ENCODE data around the gene BCLAF3.

The BCLAF3 gene

GRCh38 chrX:20015422-20015821 is 24.6 kb upstream of the BCLAF3 start:
- no peaks in the 10 kb centered on the region; the same call in 1 of the 2 replicates for H3K9me3 ChIP-seq (ENCODE audit: control insufficient read depth, insufficient read depth, low read depth, low read length)
- H3K27ac ChIP-seq (ENCODE audit: extremely low read depth, low read depth, low read length): no peak overlapping the region
- H3K4me3 ChIP-seq (ENCODE audit: low read depth, low read length): no peak overlapping the region
- peaks cover 0 to 12% of the 10 kb centered on the region in 2 experiments; a peak in 1 of 3 replicates for H3K36me3 ChIP-seq (ENCODE audit: control insufficient read depth in 2 of 2, insufficient read depth in 1 of 2, low read length in 2 of 2)
- ChIA-PET CTCF (no interaction called here), POLR2A (no interaction called here)
- TF ChIP-seq ZXDB (tag by site-specific recombination; IDR thresholded peaks at IDR 0.05) (no peak), ZNF354C (tag by site-specific recombination; IDR thresholded peaks at IDR 0.05; ENCODE audit: borderline replicate concordance, low read depth) (no peak), ZNF521 (tag by site-specific recombination; IDR thresholded peaks at IDR 0.05) (no peak), ZNF133 (tag by site-specific recombination; IDR thresholded peaks at IDR 0.05) (no peak), ZSCAN23 (tag by site-specific recombination; IDR thresholded peaks at IDR 0.05) (no peak), ZNF132 (tag by site-specific recombination; IDR thresholded peaks at IDR 0.05; ENCODE audit: borderline replicate concordance) (no peak), SP3 (tag by site-specific recombination; IDR thresholded peaks at IDR 0.05) (no peak), ZNF24 (tag by site-specific recombination; IDR thresholded peaks at IDR 0.05) (no peak), ZNF624 (tag by site-specific recombination; IDR thresholded peaks at IDR 0.05) (no peak), TCF7L2 (IDR thresholded peaks at IDR 0.05; ENCODE audit: borderline replicate concordance, low read depth, low read length) (no peak), ZNF514 (tag by site-specific recombination; IDR thresholded peaks at IDR 0.05) (no peak)
- TF ChIP-seq, protein P1, sequence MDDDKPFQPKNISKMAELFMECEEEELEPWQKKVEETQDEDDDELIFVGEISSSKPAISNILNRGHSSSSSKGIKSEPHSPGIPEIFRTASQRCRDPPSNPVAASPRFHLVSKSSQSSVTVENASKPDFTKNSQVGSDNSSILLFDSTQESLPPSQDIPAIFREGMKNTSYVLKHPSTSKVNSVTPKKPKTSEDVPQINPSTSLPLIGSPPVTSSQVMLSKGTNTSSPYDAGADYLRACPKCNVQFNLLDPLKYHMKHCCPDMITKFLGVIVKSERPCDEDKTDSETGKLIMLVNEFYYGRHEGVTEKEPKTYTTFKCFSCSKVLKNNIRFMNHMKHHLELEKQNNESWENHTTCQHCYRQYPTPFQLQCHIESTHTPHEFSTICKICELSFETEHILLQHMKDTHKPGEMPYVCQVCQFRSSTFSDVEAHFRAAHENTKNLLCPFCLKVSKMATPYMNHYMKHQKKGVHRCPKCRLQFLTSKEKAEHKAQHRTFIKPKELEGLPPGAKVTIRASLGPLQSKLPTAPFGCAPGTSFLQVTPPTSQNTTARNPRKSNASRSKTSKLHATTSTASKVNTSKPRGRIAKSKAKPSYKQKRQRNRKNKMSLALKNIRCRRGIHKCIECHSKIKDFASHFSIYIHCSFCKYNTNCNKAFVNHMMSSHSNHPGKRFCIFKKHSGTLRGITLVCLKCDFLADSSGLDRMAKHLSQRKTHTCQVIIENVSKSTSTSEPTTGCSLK (tag by site-specific recombination; IDR thresholded peaks at IDR 0.05): no peak
- TF ChIP-seq, protein P2, sequence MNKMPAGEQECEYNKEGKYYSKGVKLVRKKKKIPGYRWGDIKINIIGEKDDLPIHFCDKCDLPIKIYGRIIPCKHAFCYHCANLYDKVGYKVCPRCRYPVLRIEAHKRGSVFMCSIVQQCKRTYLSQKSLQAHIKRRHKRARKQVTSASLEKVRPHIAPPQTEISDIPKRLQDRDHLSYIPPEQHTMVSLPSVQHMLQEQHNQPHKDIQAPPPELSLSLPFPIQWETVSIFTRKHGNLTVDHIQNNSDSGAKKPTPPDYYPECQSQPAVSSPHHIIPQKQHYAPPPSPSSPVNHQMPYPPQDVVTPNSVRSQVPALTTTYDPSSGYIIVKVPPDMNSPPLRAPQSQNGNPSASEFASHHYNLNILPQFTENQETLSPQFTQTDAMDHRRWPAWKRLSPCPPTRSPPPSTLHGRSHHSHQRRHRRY (tag by site-specific recombination; IDR thresholded peaks at IDR 0.05): no peak
- TF ChIP-seq, protein P3, sequence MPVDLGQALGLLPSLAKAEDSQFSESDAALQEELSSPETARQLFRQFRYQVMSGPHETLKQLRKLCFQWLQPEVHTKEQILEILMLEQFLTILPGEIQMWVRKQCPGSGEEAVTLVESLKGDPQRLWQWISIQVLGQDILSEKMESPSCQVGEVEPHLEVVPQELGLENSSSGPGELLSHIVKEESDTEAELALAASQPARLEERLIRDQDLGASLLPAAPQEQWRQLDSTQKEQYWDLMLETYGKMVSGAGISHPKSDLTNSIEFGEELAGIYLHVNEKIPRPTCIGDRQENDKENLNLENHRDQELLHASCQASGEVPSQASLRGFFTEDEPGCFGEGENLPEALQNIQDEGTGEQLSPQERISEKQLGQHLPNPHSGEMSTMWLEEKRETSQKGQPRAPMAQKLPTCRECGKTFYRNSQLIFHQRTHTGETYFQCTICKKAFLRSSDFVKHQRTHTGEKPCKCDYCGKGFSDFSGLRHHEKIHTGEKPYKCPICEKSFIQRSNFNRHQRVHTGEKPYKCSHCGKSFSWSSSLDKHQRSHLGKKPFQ (tag by site-specific recombination; IDR thresholded peaks at IDR 0.05): no peak
- TF ChIP-seq, protein P4, sequence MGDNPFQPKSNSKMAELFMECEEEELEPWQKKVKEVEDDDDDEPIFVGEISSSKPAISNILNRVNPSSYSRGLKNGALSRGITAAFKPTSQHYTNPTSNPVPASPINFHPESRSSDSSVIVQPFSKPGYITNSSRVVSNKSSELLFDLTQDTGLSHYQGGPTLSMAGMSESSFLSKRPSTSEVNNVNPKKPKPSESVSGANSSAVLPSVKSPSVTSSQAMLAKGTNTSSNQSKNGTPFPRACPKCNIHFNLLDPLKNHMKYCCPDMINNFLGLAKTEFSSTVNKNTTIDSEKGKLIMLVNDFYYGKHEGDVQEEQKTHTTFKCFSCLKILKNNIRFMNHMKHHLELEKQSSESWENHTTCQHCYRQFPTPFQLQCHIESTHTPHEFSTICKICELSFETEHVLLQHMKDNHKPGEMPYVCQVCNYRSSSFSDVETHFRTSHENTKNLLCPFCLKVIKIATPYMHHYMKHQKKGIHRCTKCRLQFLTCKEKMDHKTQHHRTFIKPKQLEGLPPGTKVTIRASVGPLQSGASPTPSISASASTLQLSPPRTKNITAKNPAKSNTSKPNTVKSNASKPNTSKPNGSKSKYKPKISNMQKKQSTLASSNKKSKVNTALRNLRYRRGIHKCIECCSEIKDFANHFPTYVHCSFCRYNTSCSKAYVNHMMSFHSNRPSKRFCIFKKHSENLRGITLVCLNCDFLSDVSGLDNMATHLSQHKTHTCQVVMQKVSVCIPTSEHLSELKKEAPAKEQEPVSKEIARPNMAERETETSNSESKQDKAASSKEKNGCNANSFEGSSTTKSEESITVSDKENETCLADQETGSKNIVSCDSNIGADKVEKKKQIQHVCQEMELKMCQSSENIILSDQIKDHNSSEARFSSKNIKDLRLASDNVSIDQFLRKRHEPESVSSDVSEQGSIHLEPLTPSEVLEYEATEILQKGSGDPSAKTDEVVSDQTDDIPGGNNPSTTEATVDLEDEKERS (tag by site-specific recombination; IDR thresholded peaks at IDR 0.05): no peak
- H3K4me1 ChIP-seq (ENCODE audit: control insufficient read depth, insufficient read depth, low read length): no peaks in the 10 kb centered on the region

DNA sequence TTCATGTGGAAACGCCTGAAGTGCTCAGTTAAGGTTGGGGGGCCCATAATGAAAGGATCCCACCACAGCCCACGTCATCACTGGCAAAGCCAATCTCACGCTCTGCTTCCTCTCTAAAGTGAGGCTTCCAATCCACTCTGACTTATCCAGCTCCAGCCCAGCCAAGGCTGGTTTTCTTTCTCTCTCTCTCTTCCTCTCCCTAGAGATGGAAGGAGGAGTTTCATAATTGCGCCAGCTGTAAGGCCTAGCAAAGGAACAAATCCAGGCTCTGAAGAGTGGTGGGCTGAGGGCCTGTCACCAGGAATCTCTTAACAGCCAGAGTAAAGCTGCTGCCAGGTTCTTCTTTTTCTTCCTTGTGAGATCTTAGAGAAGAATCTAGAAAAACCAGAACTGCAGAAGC is 20.7 kb upstream of the BCLAF3 start:
- CTCF ChIA-PET: interaction anchor here (0.7 kb wide), 1 partner anchor 11 kb away, joined by 3 read pairs; no protein-coding TSS in a partner anchor
- POLR2A ChIA-PET: no interaction called here
- H3K4me3 ChIP-seq (ENCODE audit: low read depth, low read length): no peak overlapping the region
- H3K36me3 ChIP-seq (ENCODE audit: control insufficient read depth in 2 of 2, insufficient read depth in 1 of 2, low read length in 2 of 2): peaks cover 0 to 12% of the 10 kb centered on the region in 2 experiments; a peak in 1 of 3 replicates
- no peaks in the 10 kb centered on the region; the same call in 1 of the 2 replicates for H3K9me3 ChIP-seq (ENCODE audit: control insufficient read depth, insufficient read depth, low read depth, low read length)
- no peak overlapping the region for H3K27ac ChIP-seq (ENCODE audit: extremely low read depth, low read depth, low read length)
- H3K4me1 ChIP-seq (ENCODE audit: control insufficient read depth, insufficient read depth, low read length): peaks cover 3% of the 10 kb centered on the region; the same call in 1 of the 2 replicates
- TF ChIP-seq ZBTB20 (tag by site-specific recombination; IDR thresholded peaks at IDR 0.05): no peak
- no peak for TF ChIP-seq ZNF561 (tag by site-specific recombination; IDR thresholded peaks at IDR 0.05; ENCODE audit: borderline replicate concordance)
- no peak for TF ChIP-seq ZIC2 (tag by site-specific recombination; IDR thresholded peaks at IDR 0.05)
- TF ChIP-seq ZFP3 (tag by site-specific recombination; IDR thresholded peaks at IDR 0.05; ENCODE audit: low read depth): no peak
- TF ChIP-seq, protein P5, sequence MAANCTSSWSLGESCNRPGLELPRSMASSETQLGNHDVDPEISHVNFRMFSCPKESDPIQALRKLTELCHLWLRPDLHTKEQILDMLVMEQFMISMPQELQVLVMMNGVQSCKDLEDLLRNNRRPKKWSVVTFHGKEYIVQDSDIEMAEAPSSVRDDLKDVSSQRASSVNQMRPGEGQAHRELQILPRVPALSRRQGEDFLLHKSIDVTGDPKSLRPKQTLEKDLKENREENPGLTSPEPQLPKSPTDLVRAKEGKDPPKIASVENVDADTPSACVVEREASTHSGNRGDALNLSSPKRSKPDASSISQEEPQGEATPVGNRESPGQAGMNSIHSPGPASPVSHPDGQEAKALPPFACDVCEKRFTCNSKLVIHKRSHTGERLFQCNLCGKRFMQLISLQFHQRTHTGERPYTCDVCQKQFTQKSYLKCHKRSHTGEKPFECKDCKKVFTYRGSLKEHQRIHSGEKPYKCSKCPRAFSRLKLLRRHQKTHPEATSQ (tag by site-specific recombination; IDR thresholded peaks at IDR 0.05): no peak
- TF ChIP-seq ZNF174 (tag by site-specific recombination; IDR thresholded peaks at IDR 0.05): no peak
- no peak for TF ChIP-seq ZNF549 (tag by site-specific recombination; IDR thresholded peaks at IDR 0.05)
- TF ChIP-seq ZFHX2 (tag by site-specific recombination; conservative IDR thresholded peaks at IDR 0.05): no peak
- TF ChIP-seq ZNF544 (tag by site-specific recombination; IDR thresholded peaks at IDR 0.05): no peak
- TF ChIP-seq ZNF658 (tag by site-specific recombination; IDR thresholded peaks at IDR 0.05): no peak
- TF ChIP-seq ZNF223 (tag by site-specific recombination; IDR thresholded peaks at IDR 0.05): no peak
- no peak for TF ChIP-seq SP2 (tag by site-specific recombination; IDR thresholded peaks at IDR 0.05)
- TF ChIP-seq ZNF184 (tag by site-specific recombination; IDR thresholded peaks at IDR 0.05): no peak
- no peak for TF ChIP-seq KLF8 (tag by site-specific recombination; IDR thresholded peaks at IDR 0.05)
